GM19452 (cell line): ENCODE data around the gene SCLT1.

Experiments used
- ATAC-seq: cut with Tn5 transposase; IDR thresholded peaks from one replicate; pipeline ENCODE4 v1.9.1; 2021; ENCODE audit not compliant: unreplicated experiment

The SCLT1 gene

GRCh38 chr4:128847082-128847724, 246.1 kb downstream of the SCLT1 start:
- no peak for ATAC-seq

GRCh38 chr4:128846063-128846462, 247.3 kb downstream of the SCLT1 start:
- ATAC-seq = no peak

- ATAC-seq = no peak
These were observed 248.4 kb downstream of the SCLT1 start for GRCh38 chr4:128844931-128845330.

- no peak for ATAC-seq
These were observed 251.9 kb downstream of the SCLT1 start for GRCh38 chr4:128841402-128841801.

- ATAC-seq = no peak
These were observed 252.5 kb downstream of the SCLT1 start for GRCh38 chr4:128840711-128841318.

- no peak for ATAC-seq
These were observed 255.7 kb downstream of the SCLT1 start for GRCh38 chr4:128837679-128838078.

- no peak for ATAC-seq
These were observed 256.1 kb downstream of the SCLT1 start for GRCh38 chr4:128837198-128837597.

GRCh38 chr4:128835498-128836222, 257.7 kb downstream of the SCLT1 start:
- ATAC-seq = no peak
